GM23338 (cell line): ENCODE results near the gene XPA. TPM values are rescaled to one million over a fixed set of nuclear protein-coding genes. Genes with fewer than 3 reads are reported as not detected.

Experiments
- ATAC-seq: fragments of 200-7000 bp; cut with Tn5 transposase; 3 replicates; pipeline ENCODE4 v1.9.1; 2020
- DNase-seq: peaks from one replicate; pipeline ENCODE4 v3.0.0-alpha.2; 2015; ENCODE audit warnings: low spot score
- H2AFZ ChIP-seq: fragments of 200-600 bp; sonication (generic); 2 replicates; pipeline ENCODE4 v1.8.0; 2016; ENCODE audit warnings: antibody characterized with exemption, mild to moderate bottlenecking, moderate library complexity
- H3F3A ChIP-seq: fragments of 200-600 bp; sonication (generic); replicated peaks from 2 replicates; pipeline ENCODE4 v1.8.0; 2017; ENCODE audit warnings: antibody characterized with exemption, mixed run types, low read depth
- H3K27ac ChIP-seq: fragments of 200-600 bp; sonication (generic); 2 replicates; pipeline ENCODE4 v1.6.1; 2016; ENCODE audit warnings: low read depth
- H3K27me3 ChIP-seq: fragments of 200-600 bp; sonication (generic); 2 replicates; pipeline ENCODE4 v1.8.0; 2016; ENCODE audit warnings: mild to moderate bottlenecking, mixed run types, moderate library complexity; ENCODE audit not compliant: insufficient read depth
- H3K36me3 ChIP-seq: fragments of 200-600 bp; sonication (generic); 2 replicates; pipeline ENCODE4 v1.8.0; 2016; ENCODE audit warnings: mild to moderate bottlenecking; ENCODE audit not compliant: insufficient read depth
- H3K4me1 ChIP-seq: fragments of 200-600 bp; sonication (generic); 2 replicates; pipeline ENCODE4 v1.8.0; 2016; ENCODE audit warnings: mild to moderate bottlenecking, moderate library complexity; ENCODE audit not compliant: insufficient read depth
- H3K4me2 ChIP-seq: fragments of 200-600 bp; sonication (generic); 2 replicates; pipeline ENCODE4 v1.7.1; 2017; ENCODE audit warnings: mixed run types
- H3K4me3 ChIP-seq: fragments of 200-600 bp; sonication (generic); 2 replicates; pipeline ENCODE4 v1.6.1; 2016; ENCODE audit warnings: mixed run types
- H3K79me2 ChIP-seq: fragments of 200-600 bp; sonication (generic); replicated peaks from 2 replicates; pipeline ENCODE4 v1.8.0; 2017; ENCODE audit warnings: mild to moderate bottlenecking; ENCODE audit not compliant: insufficient read depth
- H3K9me2 ChIP-seq: fragments of 200-600 bp; sonication (generic); 2 replicates; pipeline ENCODE4 v1.8.0; 2017; ENCODE audit not compliant: insufficient read depth
- H4K20me1 ChIP-seq: fragments of 200-600 bp; sonication (generic); replicated peaks from 2 replicates; pipeline ENCODE4 v1.8.0; 2017; ENCODE audit warnings: mild to moderate bottlenecking; ENCODE audit not compliant: insufficient read depth
- H3K27ac Mint-ChIP-seq: 2 replicates; pipeline ENCODE4 v1.8.0; 2020; ENCODE audit warnings: inconsistent platforms, mild to moderate bottlenecking, moderate library complexity, mixed read lengths
- H3K27me3 Mint-ChIP-seq: 3 replicates; pipeline ENCODE4 v1.8.0; 2022; ENCODE audit warnings: low read depth, mild to moderate bottlenecking, moderate library complexity, mixed read lengths, inconsistent platforms; ENCODE audit not compliant: insufficient read depth, poor library complexity
- H3K36me3 Mint-ChIP-seq: 3 replicates; pipeline ENCODE4 v1.8.0; 2021; ENCODE audit warnings: low read depth, mild to moderate bottlenecking, inconsistent platforms, moderate library complexity, mixed read lengths
- H3K4me1 Mint-ChIP-seq: 3 replicates; pipeline ENCODE4 v1.8.0; 2020; ENCODE audit warnings: mild to moderate bottlenecking, inconsistent platforms, mixed read lengths
- H3K4me3 Mint-ChIP-seq: 3 replicates; pipeline ENCODE4 v1.8.0; 2021; ENCODE audit warnings: moderate library complexity, mild to moderate bottlenecking, inconsistent platforms, mixed read lengths
- H3K9me3 Mint-ChIP-seq: 3 replicates; pipeline ENCODE4 v1.8.0; 2020; ENCODE audit warnings: moderate library complexity, mild to moderate bottlenecking, inconsistent platforms, mixed read lengths
- CREB1 ChIP-seq: fragments of 250-450 bp; sonication (Bioruptor Pico); IDR thresholded peaks from 2 replicates; pipeline ENCODE4 v1.5.0; 2020; ENCODE audit warnings: low read depth, mild to moderate bottlenecking, moderate library complexity
- EZH2 ChIP-seq: fragments of 200-600 bp; sonication (generic); IDR thresholded peaks from one replicate; pipeline ENCODE4 v1.8.0; 2017; ENCODE audit warnings: antibody characterized with exemption, mild to moderate bottlenecking, low read depth; ENCODE audit not compliant: unreplicated experiment
- EZH2phosphoT487 ChIP-seq: fragments of 200-600 bp; sonication (generic); IDR thresholded peaks from one replicate; pipeline ENCODE4 v1.8.1; 2018; ENCODE audit warnings: antibody characterized with exemption; ENCODE audit not compliant: unreplicated experiment
- JUNB ChIP-seq: IDR thresholded peaks from one replicate; pipeline ENCODE4 v1.6.1; 2016; ENCODE audit warnings: antibody characterized with exemption; ENCODE audit not compliant: unreplicated experiment
- NANOG ChIP-seq: IDR thresholded peaks from 2 replicates; pipeline ENCODE4 v1.6.1; 2016; ENCODE audit warnings: antibody characterized with exemption, borderline replicate concordance
- POLR2AphosphoS5 ChIP-seq: IDR thresholded peaks from 2 replicates; pipeline ENCODE4 v1.6.1; 2016; ENCODE audit warnings: antibody characterized with exemption, low read depth
- REST ChIP-seq: IDR thresholded peaks from one replicate; pipeline ENCODE4 v1.6.1; 2018; ENCODE audit warnings: antibody characterized with exemption; ENCODE audit not compliant: unreplicated experiment
- STAT1 ChIP-seq: IDR thresholded peaks from one replicate; pipeline ENCODE4 v1.6.1; 2016; ENCODE audit warnings: antibody characterized with exemption; ENCODE audit not compliant: unreplicated experiment
- ZNF114 ChIP-seq: fragments of 250-450 bp; sonication (Bioruptor Pico); IDR thresholded peaks from 2 replicates; pipeline ENCODE4 v1.5.0; 2020; ENCODE audit warnings: mild to moderate bottlenecking, moderate library complexity
- ZNF331 ChIP-seq: fragments of 250-450 bp; sonication (Bioruptor Pico); IDR thresholded peaks from 2 replicates; pipeline ENCODE4 v1.5.0; 2020; ENCODE audit warnings: low read depth, mild to moderate bottlenecking, moderate library complexity
- polyA plus RNA-seq: library from polyadenylated mRNA; unstranded; fragments of >200 nt; fragmentation: Nextera tagmentation; extraction: Ambion mirVana; gene quantifications from 2 replicates; pipeline ENCODE4 v1.2.1, GENCODE V29; 2016
- total RNA-seq: library from RNA; depleted of rRNA; stranded (reverse); fragments of >200 nt; shearing (Covaris generic); gene quantifications from 2 replicates; pipeline ENCODE4 v1.2.3, GENCODE V29; 2014
- TF ChIP-seq, protein P1 (sequence below), 2 experiments: fragments of 200-600 bp in 1 of 2; sonication (generic) in 1 of 2; conservative IDR thresholded peaks; 2 replicates each; pipeline versions ENCODE4 v1.5.1 to v1.6.1; 2016 to 2017; ENCODE audit warnings: antibody characterized with exemption in 2 of 2, low read depth in 2 of 2, mild to moderate bottlenecking in 2 of 2, moderate library complexity in 1 of 2
- TF ChIP-seq, protein P2 (sequence below): fragments of 250-450 bp; sonication (Bioruptor Pico); IDR thresholded peaks from 2 replicates; pipeline ENCODE4 v1.5.0; 2020; ENCODE audit warnings: mild to moderate bottlenecking, moderate library complexity
- TF ChIP-seq, protein P3 (sequence below): IDR thresholded peaks from 2 replicates; pipeline ENCODE4 v1.6.1; 2016; ENCODE audit warnings: antibody characterized with exemption

Gene XPA
- total and polyA plus RNA-seq, 2 experiments from 2014 or later, result 1.9 to 9.1 TPM

- Histone ChIP-seq H3K36me3 (no peaks in the 10 kb centered on the region), H3K4me3 (no peak overlapping the region), H3K79me2 (no peaks in the 10 kb centered on the region), H3F3A (no peaks in the 10 kb centered on the region), H3K27me3 (no peaks in the 10 kb centered on the region), H3K4me1 (no peaks in the 10 kb centered on the region), H3K27ac (no peak overlapping the region), H4K20me1 (no peaks in the 10 kb centered on the region; the same call in 1 of the 2 replicates), H2AFZ (no peak overlapping the region), H3K4me2 (no peak overlapping the region), H3K9me2 (no peaks in the 10 kb centered on the region)
- TF ChIP-seq ZNF331 (CRISPR knock-in tag) (no peak), EZH2 (no peak), REST (no peak), POLR2AphosphoS5 (no peak), EZH2phosphoT487 (no peak), STAT1 (no peak), CREB1 (CRISPR knock-in tag) (no peak), NANOG (no peak), JUNB (no peak), ZNF114 (CRISPR knock-in tag) (no peak)
- TF ChIP-seq, protein P1, sequence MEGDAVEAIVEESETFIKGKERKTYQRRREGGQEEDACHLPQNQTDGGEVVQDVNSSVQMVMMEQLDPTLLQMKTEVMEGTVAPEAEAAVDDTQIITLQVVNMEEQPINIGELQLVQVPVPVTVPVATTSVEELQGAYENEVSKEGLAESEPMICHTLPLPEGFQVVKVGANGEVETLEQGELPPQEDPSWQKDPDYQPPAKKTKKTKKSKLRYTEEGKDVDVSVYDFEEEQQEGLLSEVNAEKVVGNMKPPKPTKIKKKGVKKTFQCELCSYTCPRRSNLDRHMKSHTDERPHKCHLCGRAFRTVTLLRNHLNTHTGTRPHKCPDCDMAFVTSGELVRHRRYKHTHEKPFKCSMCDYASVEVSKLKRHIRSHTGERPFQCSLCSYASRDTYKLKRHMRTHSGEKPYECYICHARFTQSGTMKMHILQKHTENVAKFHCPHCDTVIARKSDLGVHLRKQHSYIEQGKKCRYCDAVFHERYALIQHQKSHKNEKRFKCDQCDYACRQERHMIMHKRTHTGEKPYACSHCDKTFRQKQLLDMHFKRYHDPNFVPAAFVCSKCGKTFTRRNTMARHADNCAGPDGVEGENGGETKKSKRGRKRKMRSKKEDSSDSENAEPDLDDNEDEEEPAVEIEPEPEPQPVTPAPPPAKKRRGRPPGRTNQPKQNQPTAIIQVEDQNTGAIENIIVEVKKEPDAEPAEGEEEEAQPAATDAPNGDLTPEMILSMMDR (conservative IDR thresholded peaks at IDR 0.05; ENCODE audit: low read depth in 2 of 2), result no peak
- TF ChIP-seq, protein P2, sequence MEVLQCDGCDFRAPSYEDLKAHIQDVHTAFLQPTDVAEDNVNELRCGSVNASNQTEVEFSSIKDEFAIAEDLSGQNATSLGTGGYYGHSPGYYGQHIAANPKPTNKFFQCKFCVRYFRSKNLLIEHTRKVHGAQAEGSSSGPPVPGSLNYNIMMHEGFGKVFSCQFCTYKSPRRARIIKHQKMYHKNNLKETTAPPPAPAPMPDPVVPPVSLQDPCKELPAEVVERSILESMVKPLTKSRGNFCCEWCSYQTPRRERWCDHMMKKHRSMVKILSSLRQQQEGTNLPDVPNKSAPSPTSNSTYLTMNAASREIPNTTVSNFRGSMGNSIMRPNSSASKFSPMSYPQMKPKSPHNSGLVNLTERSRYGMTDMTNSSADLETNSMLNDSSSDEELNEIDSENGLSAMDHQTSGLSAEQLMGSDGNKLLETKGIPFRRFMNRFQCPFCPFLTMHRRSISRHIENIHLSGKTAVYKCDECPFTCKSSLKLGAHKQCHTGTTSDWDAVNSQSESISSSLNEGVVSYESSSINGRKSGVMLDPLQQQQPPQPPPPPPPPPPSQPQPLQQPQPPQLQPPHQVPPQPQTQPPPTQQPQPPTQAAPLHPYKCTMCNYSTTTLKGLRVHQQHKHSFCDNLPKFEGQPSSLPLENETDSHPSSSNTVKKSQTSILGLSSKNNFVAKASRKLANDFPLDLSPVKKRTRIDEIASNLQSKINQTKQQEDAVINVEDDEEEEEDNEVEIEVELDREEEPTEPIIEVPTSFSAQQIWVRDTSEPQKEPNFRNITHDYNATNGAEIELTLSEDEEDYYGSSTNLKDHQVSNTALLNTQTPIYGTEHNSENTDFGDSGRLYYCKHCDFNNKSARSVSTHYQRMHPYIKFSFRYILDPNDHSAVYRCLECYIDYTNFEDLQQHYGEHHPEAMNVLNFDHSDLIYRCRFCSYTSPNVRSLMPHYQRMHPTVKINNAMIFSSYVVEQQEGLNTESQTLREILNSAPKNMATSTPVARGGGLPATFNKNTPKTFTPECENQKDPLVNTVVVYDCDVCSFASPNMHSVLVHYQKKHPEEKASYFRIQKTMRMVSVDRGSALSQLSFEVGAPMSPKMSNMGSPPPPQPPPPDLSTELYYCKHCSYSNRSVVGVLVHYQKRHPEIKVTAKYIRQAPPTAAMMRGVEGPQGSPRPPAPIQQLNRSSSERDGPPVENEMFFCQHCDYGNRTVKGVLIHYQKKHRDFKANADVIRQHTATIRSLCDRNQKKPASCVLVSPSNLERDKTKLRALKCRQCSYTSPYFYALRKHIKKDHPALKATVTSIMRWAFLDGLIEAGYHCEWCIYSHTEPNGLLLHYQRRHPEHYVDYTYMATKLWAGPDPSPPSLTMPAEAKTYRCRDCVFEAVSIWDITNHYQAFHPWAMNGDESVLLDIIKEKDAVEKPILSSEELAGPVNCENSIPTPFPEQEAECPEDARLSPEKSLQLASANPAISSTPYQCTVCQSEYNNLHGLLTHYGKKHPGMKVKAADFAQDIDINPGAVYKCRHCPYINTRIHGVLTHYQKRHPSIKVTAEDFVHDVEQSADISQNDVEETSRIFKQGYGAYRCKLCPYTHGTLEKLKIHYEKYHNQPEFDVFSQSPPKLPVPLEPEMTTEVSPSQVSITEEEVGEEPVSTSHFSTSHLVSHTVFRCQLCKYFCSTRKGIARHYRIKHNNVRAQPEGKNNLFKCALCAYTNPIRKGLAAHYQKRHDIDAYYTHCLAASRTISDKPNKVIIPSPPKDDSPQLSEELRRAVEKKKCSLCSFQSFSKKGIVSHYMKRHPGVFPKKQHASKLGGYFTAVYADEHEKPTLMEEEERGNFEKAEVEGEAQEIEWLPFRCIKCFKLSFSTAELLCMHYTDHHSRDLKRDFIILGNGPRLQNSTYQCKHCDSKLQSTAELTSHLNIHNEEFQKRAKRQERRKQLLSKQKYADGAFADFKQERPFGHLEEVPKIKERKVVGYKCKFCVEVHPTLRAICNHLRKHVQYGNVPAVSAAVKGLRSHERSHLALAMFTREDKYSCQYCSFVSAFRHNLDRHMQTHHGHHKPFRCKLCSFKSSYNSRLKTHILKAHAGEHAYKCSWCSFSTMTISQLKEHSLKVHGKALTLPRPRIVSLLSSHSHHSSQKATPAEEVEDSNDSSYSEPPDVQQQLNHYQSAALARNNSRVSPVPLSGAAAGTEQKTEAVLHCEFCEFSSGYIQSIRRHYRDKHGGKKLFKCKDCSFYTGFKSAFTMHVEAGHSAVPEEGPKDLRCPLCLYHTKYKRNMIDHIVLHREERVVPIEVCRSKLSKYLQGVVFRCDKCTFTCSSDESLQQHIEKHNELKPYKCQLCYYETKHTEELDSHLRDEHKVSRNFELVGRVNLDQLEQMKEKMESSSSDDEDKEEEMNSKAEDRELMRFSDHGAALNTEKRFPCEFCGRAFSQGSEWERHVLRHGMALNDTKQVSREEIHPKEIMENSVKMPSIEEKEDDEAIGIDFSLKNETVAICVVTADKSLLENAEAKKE, result no peak
- TF ChIP-seq, protein P3, sequence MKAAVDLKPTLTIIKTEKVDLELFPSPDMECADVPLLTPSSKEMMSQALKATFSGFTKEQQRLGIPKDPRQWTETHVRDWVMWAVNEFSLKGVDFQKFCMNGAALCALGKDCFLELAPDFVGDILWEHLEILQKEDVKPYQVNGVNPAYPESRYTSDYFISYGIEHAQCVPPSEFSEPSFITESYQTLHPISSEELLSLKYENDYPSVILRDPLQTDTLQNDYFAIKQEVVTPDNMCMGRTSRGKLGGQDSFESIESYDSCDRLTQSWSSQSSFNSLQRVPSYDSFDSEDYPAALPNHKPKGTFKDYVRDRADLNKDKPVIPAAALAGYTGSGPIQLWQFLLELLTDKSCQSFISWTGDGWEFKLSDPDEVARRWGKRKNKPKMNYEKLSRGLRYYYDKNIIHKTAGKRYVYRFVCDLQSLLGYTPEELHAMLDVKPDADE, result no peak
- no peak overlapping the region for H3K4me3 Mint-ChIP-seq
- H3K27ac Mint-ChIP-seq, result no peak overlapping the region
- H3K27me3 Mint-ChIP-seq, result peaks cover under 1% of the 10 kb centered on the region
- H3K36me3 Mint-ChIP-seq, result peaks cover 3% of the 10 kb centered on the region; the same call in 1 of the 3 replicates
- DNase-seq (no peak), ATAC-seq (no peak)
- peaks cover 2% of the 10 kb centered on the region; the same call in 1 of the 3 replicates for H3K4me1 Mint-ChIP-seq
- H3K9me3 Mint-ChIP-seq, result no peaks in the 10 kb centered on the region
These were observed 8.5 kb downstream of the XPA start for GRCh38 chr9:97688654-97689053.
